SK-MEL-5 (cell line): ENCODE measurements around the gene DMD. TPM values are rescaled to one million over a fixed set of nuclear protein-coding genes. Genes with fewer than 3 reads are reported as not detected.

ENCODE experiments used
- DNase-seq: peaks from one replicate; pipeline ENCODE4 v3.0.0-alpha.2; 2016; ENCODE audit warnings: low read depth, low spot score
- in situ Hi-C: cut with HindIII; loops from 2 replicates; pipeline ENCODE4 v1.10.0; 2016; ENCODE audit warnings: low sequenced_read_pairs, high pct_unique_total_duplicates, low pct_unique_long_range_greater_than_20kb
- total RNA-seq: library from RNA; depleted of rRNA; stranded (reverse); fragments of >200 nt; shearing (Covaris generic); gene quantifications from 2 replicates; pipeline ENCODE4 v1.2.3, GENCODE V29; 2014

The DMD gene
- total RNA-seq, 1 experiment from 2014 or later: 12.9 TPM

DNA sequence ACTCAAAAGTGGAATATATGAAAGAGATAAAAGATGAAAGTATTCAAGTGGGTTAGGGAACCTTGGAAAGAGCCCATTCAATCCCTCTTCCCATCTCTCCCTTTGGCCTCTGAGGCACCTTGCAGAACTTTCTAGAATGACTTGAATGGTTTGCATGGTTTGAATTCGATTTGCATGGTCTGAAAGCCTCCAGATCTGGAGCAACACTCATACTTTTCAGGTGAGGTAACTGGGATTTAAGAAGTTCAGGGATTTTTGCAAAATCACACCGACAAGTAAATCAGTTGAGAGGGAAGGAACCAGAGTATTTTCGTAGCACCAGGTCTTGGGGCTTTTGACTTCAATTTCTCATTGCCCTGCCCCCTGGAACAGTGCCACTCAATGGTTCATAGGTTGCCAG is 1663.5 kb downstream of the DMD start:
- DNase-seq: no peak
- in situ Hi-C loops: no loop called here

GRCh38 chrX:31547416-31547815 is 1663.9 kb downstream of the DMD start:
- in situ Hi-C loops: no loop called here

GRCh38 chrX:31546126-31546525 is 1665.2 kb downstream of the DMD start:
- no peak for DNase-seq
- in situ Hi-C loops: no loop called here

More at GRCh38 chrX:31547416-31547815, 1663.9 kb downstream of the DMD start:
- DNase-seq: no peak

DNA sequence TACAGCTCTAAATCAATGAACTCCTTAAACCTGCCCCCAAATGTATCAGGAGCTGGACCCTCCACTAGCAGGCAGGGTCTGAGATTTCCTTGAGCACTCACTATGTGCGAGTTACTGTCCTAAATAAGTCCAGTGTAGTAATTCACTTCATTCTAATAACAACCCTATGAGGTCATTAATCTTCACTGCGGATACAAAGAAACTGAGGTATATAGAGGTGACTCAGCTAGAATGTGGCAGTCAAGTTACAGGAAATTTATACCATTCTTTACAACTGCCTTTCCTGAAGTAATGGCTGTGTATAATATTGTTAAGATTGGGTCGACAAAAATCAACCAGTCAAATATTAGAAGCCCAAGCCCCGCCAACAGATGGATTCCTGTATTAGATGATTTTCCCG is 1665.6 kb downstream of the DMD start:
- in situ Hi-C loops: no loop called here
- DNase-seq: no peak

- DNase-seq: no peak
- in situ Hi-C loops: no loop called here
Observed at GRCh38 chrX:31545191-31545590, 1666.2 kb downstream of the DMD start.

GRCh38 chrX:31543634-31544033 is 1667.7 kb downstream of the DMD start:
- in situ Hi-C loops: no loop called here
- DNase-seq: no peak

DNA sequence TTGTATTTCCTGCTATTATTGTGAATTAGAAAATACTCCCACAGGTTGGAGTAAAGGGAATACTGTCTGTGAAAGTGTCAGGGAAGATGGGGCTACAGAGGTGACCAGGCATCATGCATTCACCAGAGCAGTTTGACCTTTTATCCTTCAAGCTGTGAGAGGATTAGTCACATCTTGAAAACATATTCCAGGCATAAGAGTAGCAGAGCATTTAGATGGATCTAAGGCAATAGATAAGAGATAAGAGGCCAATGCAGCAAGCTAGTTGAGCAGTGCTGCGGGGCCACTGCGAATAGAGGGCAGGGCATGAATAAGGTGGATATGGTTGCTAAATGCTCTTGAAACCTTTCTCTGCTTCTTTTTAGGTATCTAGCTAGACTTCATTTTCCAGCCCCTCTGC is 1668.8 kb downstream of the DMD start:
- DNase-seq: no peak
- in situ Hi-C loops: no loop called here

- in situ Hi-C loops: no loop called here
- DNase-seq: no peak
Observed at GRCh38 chrX:31540313-31540712, 1671.0 kb downstream of the DMD start.

GRCh38 chrX:31527455-31528126 is 1683.8 kb downstream of the DMD start:
- in situ Hi-C loops: no loop called here
- DNase-seq: no peak

- in situ Hi-C loops: no loop called here
- no peak for DNase-seq
Observed at GRCh38 chrX:31523884-31524536, 1687.3 kb downstream of the DMD start.

DNA sequence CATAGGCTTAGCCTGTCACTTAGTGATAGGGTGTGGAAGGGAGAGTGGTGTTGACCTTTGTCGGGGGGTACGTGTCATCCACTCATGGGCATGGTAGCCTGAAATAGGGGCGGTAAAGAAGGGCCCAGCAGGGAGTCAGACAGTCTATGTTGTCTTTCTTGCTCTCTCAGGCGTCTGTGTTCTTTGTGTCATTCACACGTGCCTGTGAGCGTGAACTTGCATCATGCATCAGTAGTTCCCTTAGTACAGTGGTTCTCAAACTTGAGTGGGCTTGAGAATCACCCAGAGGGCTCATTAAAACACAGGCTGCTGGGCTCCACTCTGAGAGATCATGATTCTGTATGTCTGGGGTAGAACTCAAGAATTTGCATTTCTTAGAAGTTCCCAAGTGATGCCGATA is 1688.6 kb downstream of the DMD start:
- DNase-seq: no peak
- in situ Hi-C loops: no loop called here

GRCh38 chrX:31521941-31522340 is 1689.4 kb downstream of the DMD start:
- in situ Hi-C loops: no loop called here
- DNase-seq: no peak

DNA sequence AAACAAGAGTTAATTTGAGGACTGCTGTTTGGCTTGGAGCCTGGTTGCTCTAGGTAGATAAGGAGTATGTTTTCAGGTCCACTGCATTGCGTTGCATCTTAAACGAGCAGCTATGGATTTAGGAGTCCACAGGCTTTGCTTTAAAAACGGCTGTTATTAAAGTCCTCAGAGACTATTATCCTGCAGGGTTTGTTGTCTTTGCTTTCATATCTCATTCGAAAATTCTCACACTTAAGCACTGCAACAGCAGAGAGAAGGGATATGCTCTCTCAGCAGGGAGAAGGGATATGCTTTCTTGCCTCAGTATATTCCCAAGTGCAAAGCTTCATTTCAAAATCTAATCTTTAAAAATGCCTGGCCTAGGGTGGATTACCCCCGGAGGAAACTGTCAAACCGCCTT is 1694.8 kb downstream of the DMD start:
- in situ Hi-C loops: no loop called here
- no peak for DNase-seq

GRCh38 chrX:31508338-31508737 is 1703.0 kb downstream of the DMD start:
- peak; percentile 65 for DNase-seq
- in situ Hi-C loops: no loop called here

DNA sequence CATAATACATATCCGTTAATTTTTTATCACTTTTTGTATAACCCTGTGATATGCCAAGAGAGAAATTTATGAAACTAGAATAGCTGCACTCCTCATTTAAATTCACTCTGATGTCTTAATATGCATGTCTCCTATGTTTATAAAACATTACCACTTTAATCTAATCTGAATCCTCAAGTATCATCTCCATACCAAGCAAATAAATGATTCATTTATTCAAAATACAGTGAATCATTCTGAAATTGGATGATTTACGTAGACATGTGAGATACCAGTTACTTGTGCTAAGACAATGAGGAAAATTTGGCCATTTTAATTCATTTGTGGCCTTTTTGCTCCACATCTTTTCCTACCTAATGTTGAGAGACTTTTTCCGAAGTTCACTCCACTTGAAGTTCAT is 1704.4 kb downstream of the DMD start:
- in situ Hi-C loops: no loop called here

GRCh38 chrX:31506360-31506759 is 1705.0 kb downstream of the DMD start:
- DNase-seq: no peak
- in situ Hi-C loops: no loop called here

More for the DNA sequence above, 1704.4 kb downstream of the DMD start:
- DNase-seq: no peak

GRCh38 chrX:31500921-31501320 is 1710.4 kb downstream of the DMD start:
- in situ Hi-C loops: no loop called here
- no peak for DNase-seq

DNA sequence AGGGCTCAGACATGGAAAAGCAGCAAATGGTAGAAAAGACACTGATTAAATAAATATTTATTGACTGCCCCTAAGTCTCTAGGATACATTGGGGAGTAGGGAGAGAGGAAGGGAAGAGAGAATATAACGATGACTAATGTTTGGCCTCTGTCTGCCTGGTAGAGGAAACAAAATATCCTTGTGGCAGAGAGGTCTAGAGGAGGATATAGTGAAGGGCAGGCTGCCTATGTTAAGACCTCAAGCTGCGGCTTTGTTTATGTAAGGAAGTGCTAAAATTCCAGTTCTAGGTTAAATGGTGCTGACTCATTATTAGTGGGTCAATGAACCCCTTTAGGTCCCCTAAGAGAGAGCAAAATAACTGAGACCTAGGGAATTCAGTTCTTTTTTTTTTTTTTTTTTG is 1712.2 kb downstream of the DMD start:
- in situ Hi-C loops: no loop called here
- DNase-seq: no peak

- DNase-seq: no peak
Observed at GRCh38 chrX:31497086-31497485, 1714.3 kb downstream of the DMD start.

More at GRCh38 chrX:31497086-31497485, 1714.3 kb downstream of the DMD start:
- in situ Hi-C loops: no loop called here
